ENCODE results near the gene DMD.

Gene DMD

GRCh38 chrX:31291131-31291530 is 1920.2 kb downstream of the DMD start:
- DNase-seq (ENCODE audit: low spot score) = no peak

- no peak for DNase-seq (ENCODE audit: low spot score)
Observed at GRCh38 chrX:31287861-31288260, 1923.5 kb downstream of the DMD start.

- no peak for DNase-seq (ENCODE audit: low spot score)
Observed at GRCh38 chrX:31280580-31280979, 1930.8 kb downstream of the DMD start.

GRCh38 chrX:31279359-31279758 is 1932.0 kb downstream of the DMD start:
- no peak for DNase-seq (ENCODE audit: low spot score)

- DNase-seq (ENCODE audit: low spot score) = no peak
Observed at GRCh38 chrX:31272472-31272775, 1938.9 kb downstream of the DMD start.

- DNase-seq (ENCODE audit: low spot score) = no peak
Observed at GRCh38 chrX:31271615-31272471, 1939.5 kb downstream of the DMD start.

- DNase-seq (ENCODE audit: low spot score) = no peak
Observed at GRCh38 chrX:31269914-31270313, 1941.4 kb downstream of the DMD start.

GRCh38 chrX:31268359-31268758 is 1943.0 kb downstream of the DMD start:
- no peak for DNase-seq (ENCODE audit: low spot score)

GRCh38 chrX:31266203-31267076 is 1944.9 kb downstream of the DMD start:
- DNase-seq (ENCODE audit: low spot score) = no peak

GRCh38 chrX:31265383-31265782 is 1946.0 kb downstream of the DMD start:
- DNase-seq (ENCODE audit: low spot score) = no peak

- DNase-seq (ENCODE audit: low spot score) = no peak
Observed at GRCh38 chrX:31260351-31260750, 1951.0 kb downstream of the DMD start.

GRCh38 chrX:31258166-31258565 is 1953.2 kb downstream of the DMD start:
- no peak for DNase-seq (ENCODE audit: low spot score)

- DNase-seq (ENCODE audit: low spot score) = no peak
Observed at GRCh38 chrX:31255310-31256033, 1955.9 kb downstream of the DMD start.

- DNase-seq (ENCODE audit: low spot score) = no peak
Observed at GRCh38 chrX:31252133-31252532, 1959.2 kb downstream of the DMD start.

- DNase-seq (ENCODE audit: low spot score) = no peak
Observed at GRCh38 chrX:31251336-31251735, 1960.0 kb downstream of the DMD start.

GRCh38 chrX:31245714-31246113 is 1965.6 kb downstream of the DMD start:
- DNase-seq (ENCODE audit: low spot score) = no peak

- DNase-seq (ENCODE audit: low spot score) = no peak
Observed at GRCh38 chrX:31243804-31244203, 1967.5 kb downstream of the DMD start.

- no peak for DNase-seq (ENCODE audit: low spot score)
Observed at GRCh38 chrX:31240982-31241381, 1970.4 kb downstream of the DMD start.

GRCh38 chrX:31237189-31237588 is 1974.2 kb downstream of the DMD start:
- no peak for DNase-seq (ENCODE audit: low spot score)

GRCh38 chrX:31236231-31236630 is 1975.1 kb downstream of the DMD start:
- no peak for DNase-seq (ENCODE audit: low spot score)

- DNase-seq (ENCODE audit: low spot score) = no peak
Observed at GRCh38 chrX:31233941-31234496, 1977.3 kb downstream of the DMD start.

- DNase-seq (ENCODE audit: low spot score) = no peak
Observed at GRCh38 chrX:31232506-31232905, 1978.8 kb downstream of the DMD start.
